Lung (tissue), 12 donors: ENCODE measurements around the gene GRPEL1. TPM values are rescaled to one million over a fixed set of nuclear protein-coding genes. Genes with fewer than 3 reads are reported as not detected.

Experiments
- ATAC-seq: fragments of 200-7000 bp; cut with Tn5 transposase; one replicate; pipeline ENCODE4 v1.9.1; 2020; ENCODE audit warnings: moderate number of reproducible peaks; ENCODE audit not compliant: insufficient read depth, low FRiP score
- DNase-seq, 3 donors: peaks; one replicate each; pipeline ENCODE4 v3.0.0-alpha.2; 2013 to 2017
- H3K27ac ChIP-seq, 2 donors: one replicate each; pipeline ENCODE4 v1.5.1; 2013; ENCODE audit warnings: mild to moderate bottlenecking in 2 of 2, moderate library complexity in 2 of 2, control low read depth in 1 of 2, inconsistent platforms in 1 of 2, low read depth in 1 of 2, low read length in 1 of 2
- H3K27me3 ChIP-seq, 3 donors: one replicate each; pipeline ENCODE4 v1.5.1; 2013; ENCODE audit warnings: low read length in 2 of 3; ENCODE audit not compliant: control insufficient read depth in 3 of 3, insufficient read depth in 3 of 3
- H3K36me3 ChIP-seq, 4 donors: one replicate each; pipeline ENCODE4 v1.5.1; 2013; ENCODE audit warnings: low read length in 4 of 4, mild to moderate bottlenecking in 1 of 4, moderate library complexity in 1 of 4; ENCODE audit not compliant: control insufficient read depth in 4 of 4, insufficient read depth in 4 of 4
- H3K4me1 ChIP-seq, 5 donors: one replicate each; pipeline ENCODE4 v1.5.1; 2013; ENCODE audit warnings: low read length in 5 of 5, mild to moderate bottlenecking in 2 of 5, moderate library complexity in 1 of 5; ENCODE audit not compliant: control insufficient read depth in 5 of 5, insufficient read depth in 5 of 5
- H3K4me3 ChIP-seq: one replicate; pipeline ENCODE4 v1.5.1; 2013; ENCODE audit warnings: mild to moderate bottlenecking, control low read depth, moderate library complexity
- H3K9ac ChIP-seq, 2 donors: one replicate each; pipeline ENCODE4 v1.5.1; 2013; ENCODE audit warnings: low read length in 2 of 2, control low read depth in 1 of 2; ENCODE audit not compliant: insufficient read depth in 1 of 2
- H3K9me3 ChIP-seq, 4 donors: one replicate each; pipeline ENCODE4 v1.5.1; 2013; ENCODE audit warnings: low read length in 3 of 4, mild to moderate bottlenecking in 1 of 4, moderate library complexity in 1 of 4; ENCODE audit not compliant: control insufficient read depth in 4 of 4, insufficient read depth in 3 of 4
- whole genome bisulfite sequencing, 2 donors: extraction: QIAGEN DNeasy Blood & Tissue Kit; methylation state at CpG; one replicate each; pipeline ENCODE4 v1.1.7; 2013; 5-methylcytosine and 5-hydroxymethylcytosine counted together
- polyA plus RNA-seq, 2 donors: library from polyadenylated mRNA; stranded (reverse); fragments of 200-250 nt; gene quantifications; one replicate each; pipeline ENCODE4 v1.2.1, GENCODE V29; 2013
- total RNA-seq, 2 donors: library from RNA; depleted of rRNA in 1 of 2; stranded (reverse); fragments of >200 nt in 1 of 2; gene quantifications; one replicate each; pipeline ENCODE4 v1.2.1, GENCODE V29; 2014 to 2021
- TF ChIP-seq, protein P1 (sequence below): IDR thresholded peaks from 2 replicates; pipeline ENCODE4 v1.5.1; 2012; ENCODE audit warnings: mild to moderate bottlenecking; ENCODE audit errors: control extremely low read depth, extremely low read depth
- donor health status: control.
- donor health status: control.
- donor health status: Bipolar disorder and iron deficiency.
- donor health status: healthy.
- donor health status: DM: yes; HTN: yes; CAD: no.

GRPEL1 gene
- total and polyA plus RNA-seq, 4 donors: 13.9 to 39.1 (median 29.3) TPM

DNA sequence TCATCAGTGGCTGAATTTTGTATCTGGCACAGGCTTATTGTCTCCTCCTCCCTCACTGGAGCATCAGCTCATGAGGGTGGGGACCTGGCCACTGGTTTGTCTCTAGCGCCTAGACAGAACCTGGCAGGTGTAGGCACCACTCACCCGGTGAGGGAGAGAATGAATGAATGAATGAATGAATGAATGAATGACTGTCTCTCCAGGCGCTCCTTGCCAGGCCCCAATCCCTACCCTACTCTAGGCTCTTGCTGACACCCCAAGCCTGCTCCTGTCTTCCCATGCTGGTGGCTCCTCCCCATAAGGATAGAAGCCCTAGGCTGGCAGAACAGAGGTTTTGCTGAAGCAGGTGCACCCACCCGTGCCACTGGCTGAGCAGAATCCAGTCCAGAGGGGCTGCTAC lies 41.3 kb upstream of the GRPEL1 start:
- H3K9me3 ChIP-seq: peaks cover 0 to 3% (median 0%) of the 10 kb centered on the region in 4 donors
- WGBS, 2 donors: 85 to 89% methylated on average over 4 of the region's 4 CpGs
- no peaks in the 10 kb centered on the region for H3K36me3 ChIP-seq
- peaks cover 0 to under 1% (median 0%) of the 10 kb centered on the region in 5 donors for H3K4me1 ChIP-seq
- no peaks in the 10 kb centered on the region for H3K27me3 ChIP-seq
- no peak overlapping the region for H3K9ac ChIP-seq
- no peak overlapping the region for H3K4me3 ChIP-seq
- no peak overlapping the region for H3K27ac ChIP-seq
- DNase-seq (no peak), ATAC-seq (no peak)
- TF ChIP-seq, protein P1, sequence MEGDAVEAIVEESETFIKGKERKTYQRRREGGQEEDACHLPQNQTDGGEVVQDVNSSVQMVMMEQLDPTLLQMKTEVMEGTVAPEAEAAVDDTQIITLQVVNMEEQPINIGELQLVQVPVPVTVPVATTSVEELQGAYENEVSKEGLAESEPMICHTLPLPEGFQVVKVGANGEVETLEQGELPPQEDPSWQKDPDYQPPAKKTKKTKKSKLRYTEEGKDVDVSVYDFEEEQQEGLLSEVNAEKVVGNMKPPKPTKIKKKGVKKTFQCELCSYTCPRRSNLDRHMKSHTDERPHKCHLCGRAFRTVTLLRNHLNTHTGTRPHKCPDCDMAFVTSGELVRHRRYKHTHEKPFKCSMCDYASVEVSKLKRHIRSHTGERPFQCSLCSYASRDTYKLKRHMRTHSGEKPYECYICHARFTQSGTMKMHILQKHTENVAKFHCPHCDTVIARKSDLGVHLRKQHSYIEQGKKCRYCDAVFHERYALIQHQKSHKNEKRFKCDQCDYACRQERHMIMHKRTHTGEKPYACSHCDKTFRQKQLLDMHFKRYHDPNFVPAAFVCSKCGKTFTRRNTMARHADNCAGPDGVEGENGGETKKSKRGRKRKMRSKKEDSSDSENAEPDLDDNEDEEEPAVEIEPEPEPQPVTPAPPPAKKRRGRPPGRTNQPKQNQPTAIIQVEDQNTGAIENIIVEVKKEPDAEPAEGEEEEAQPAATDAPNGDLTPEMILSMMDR: no peak

- H3K36me3 ChIP-seq: no peaks in the 10 kb centered on the region
- peaks cover 0 to 5% (median 0%) of the 10 kb centered on the region in 5 donors for H3K4me1 ChIP-seq
- DNase-seq (no peak), ATAC-seq (no peak)
- no peak overlapping the region for H3K27ac ChIP-seq
- H3K27me3 ChIP-seq: no peaks in the 10 kb centered on the region
- H3K9ac ChIP-seq: no peak overlapping the region
- TF ChIP-seq, protein P1: no peak
- H3K9me3 ChIP-seq: peaks cover 0 to 3% (median 0%) of the 10 kb centered on the region in 4 donors
- 87 to 96% methylated on average over 6 of the region's 6 CpGs for WGBS, 2 donors
- no peak overlapping the region for H3K4me3 ChIP-seq
These were observed 40.8 kb upstream of the GRPEL1 start for GRCh38 chr4:7108660-7109059.

DNA sequence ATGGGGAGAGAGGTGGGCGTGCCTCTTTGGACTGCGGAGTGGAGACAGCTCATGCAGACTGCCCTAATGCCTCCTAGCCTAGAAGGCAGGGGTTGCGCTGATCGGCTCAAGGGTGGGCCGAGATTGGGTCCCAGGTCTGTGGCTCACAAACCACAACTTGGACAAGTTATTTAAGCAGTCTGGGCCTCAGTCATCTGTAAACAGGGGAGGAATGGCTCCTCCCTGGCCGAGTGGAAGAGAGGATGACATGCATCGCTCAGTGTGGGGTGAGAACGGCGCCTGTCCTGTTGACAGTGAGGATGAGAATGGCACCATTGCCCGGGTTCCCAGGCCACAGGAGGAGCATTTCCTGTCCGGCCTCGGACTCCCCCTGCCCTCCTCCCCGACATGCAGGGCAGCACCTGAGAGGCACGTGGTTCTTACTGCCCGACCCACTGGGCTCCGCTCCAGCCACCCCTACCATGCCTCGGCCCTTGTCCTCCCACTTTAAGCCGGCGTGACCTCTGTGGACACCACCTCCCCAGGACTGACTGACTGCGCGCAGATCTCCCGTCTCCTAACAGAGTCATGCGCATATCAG lies 40.3 kb upstream of the GRPEL1 start:
- 87 to 89% methylated on average over 23 of the region's 23 CpGs for WGBS, 2 donors
- Histone ChIP-seq H3K27me3 (no peaks in the 10 kb centered on the region), H3K4me3 (no peak overlapping the region), H3K36me3 (no peaks in the 10 kb centered on the region), H3K9me3 (peaks cover 0 to 3% (median 0%) of the 10 kb centered on the region in 4 donors), H3K4me1 (peaks cover 0 to 9% (median 0%) of the 10 kb centered on the region in 5 donors), H3K27ac (no peak overlapping the region), H3K9ac (no peak overlapping the region)
- DNase-seq (no peak), ATAC-seq (no peak)
- TF ChIP-seq, protein P1: no peak
